Upper lobe of right lung (tissue), 1 donor: ENCODE measurements around the gene AP1B1. TPM values are rescaled to one million over a fixed set of nuclear protein-coding genes. Genes with fewer than 3 reads are reported as not detected.
"Not testable (repeated sequence)": the region's sequence is repeated elsewhere in the genome, so short reads cannot be mapped to it uniquely, and the experiment has no call there.

ENCODE experiments used
- ATAC-seq: fragments of 200-7000 bp; cut with Tn5 transposase; one replicate; pipeline ENCODE4 v1.9.1; 2020; ENCODE audit warnings: mild to moderate bottlenecking, moderate library complexity
- DNase-seq: peaks from one replicate; pipeline ENCODE4 v3.0.0-alpha.2; 2020
- H3K27ac ChIP-seq: fragments of 200-600 bp; one replicate; pipeline ENCODE4 v1.8.0; 2022
- H3K27me3 ChIP-seq: fragments of 200-600 bp; one replicate; pipeline ENCODE4 v1.8.0; 2022; ENCODE audit warnings: mild to moderate bottlenecking
- H3K36me3 ChIP-seq: fragments of 200-600 bp; one replicate; pipeline ENCODE4 v1.8.0; 2022
- H3K4me1 ChIP-seq: fragments of 200-600 bp; one replicate; pipeline ENCODE4 v1.8.0; 2022
- H3K4me3 ChIP-seq: fragments of 200-600 bp; one replicate; pipeline ENCODE4 v1.8.0; 2022; ENCODE audit warnings: mild to moderate bottlenecking
- H3K9me3 ChIP-seq: fragments of 200-600 bp; one replicate; pipeline ENCODE4 v1.8.0; 2022
- CTCF ChIP-seq: fragments of 200-600 bp; IDR thresholded peaks from one replicate; pipeline ENCODE4 v1.8.0; 2022; ENCODE audit warnings: antibody characterized with exemption
- intact Hi-C: fragments of 100-400 bp; cut with DNase I; formaldehyde crosslinking; loops from one replicate; pipeline ENCODE4 v1.11.0; 2022
- total RNA-seq: library from RNA; stranded (reverse); fragmentation: NEBNext Ultra II Directional; extraction: Animal tissue kit (Norgen Biotek cat#: 25700); gene quantifications from one replicate; pipeline ENCODE4 v1.2.1, GENCODE V29; 2021
- donor health status: DM: no; HTN: yes; CAD: no; lungs with severe emphysema.

The AP1B1 gene
- total RNA-seq, 1 donor from 2014 or later = 62.4 TPM

- ATAC-seq (peak; percentile 69), DNase-seq (no peak)
- TF ChIP-seq CTCF = no peak
- peaks cover 12% of the 10 kb centered on the region for H3K4me1 ChIP-seq
- H3K27ac ChIP-seq = peak overlapping the region; percentile 3
- H3K36me3 ChIP-seq = peaks cover 24% of the 10 kb centered on the region
- intact Hi-C loops = no loop called here
- no peaks in the 10 kb centered on the region for H3K27me3 ChIP-seq
- no peak overlapping the region for H3K4me3 ChIP-seq
- no peaks in the 10 kb centered on the region for H3K9me3 ChIP-seq
Observed at GRCh38 chr22:29377979-29378378, 10.4 kb downstream of the AP1B1 start.

- ATAC-seq, H3K4me1 ChIP-seq, H3K9me3 ChIP-seq, H3K27me3 ChIP-seq, H3K4me3 ChIP-seq, intact Hi-C loops, DNase-seq: not testable (repeated sequence)
- Histone ChIP-seq H3K36me3 (peaks cover 18% of the 10 kb centered on the region), H3K27ac (peak overlapping the region; percentile 24)
Observed at GRCh38 chr22:29376705-29377104, 11.7 kb downstream of the AP1B1 start.

GRCh38 chr22:29375398-29376076, 12.8 kb downstream of the AP1B1 start:
- Histone ChIP-seq H3K27me3 (no peaks in the 10 kb centered on the region), H3K4me3 (no peak overlapping the region), H3K36me3 (peaks cover 20% of the 10 kb centered on the region), H3K9me3 (no peaks in the 10 kb centered on the region), H3K4me1 (no peaks in the 10 kb centered on the region), H3K27ac (no peak overlapping the region)
- no peak for ATAC-seq
- no peak for DNase-seq
- intact Hi-C loops = no loop called here
- TF ChIP-seq CTCF = no peak

- intact Hi-C loops, H3K4me1 ChIP-seq, H3K9me3 ChIP-seq, H3K27ac ChIP-seq, DNase-seq, H3K4me3 ChIP-seq, H3K27me3 ChIP-seq, ATAC-seq: not testable (repeated sequence)
- H3K36me3 ChIP-seq = peaks cover 20% of the 10 kb centered on the region
Observed at GRCh38 chr22:29374806-29375205, 13.6 kb downstream of the AP1B1 start.

- TF ChIP-seq CTCF = no peak
- ATAC-seq (no peak), DNase-seq (no peak)
- H3K36me3 ChIP-seq = peaks cover 20% of the 10 kb centered on the region
- H3K4me3 ChIP-seq = no peak overlapping the region
- H3K9me3 ChIP-seq = no peaks in the 10 kb centered on the region
- H3K4me1 ChIP-seq = peaks cover 4% of the 10 kb centered on the region
- H3K27me3 ChIP-seq = no peaks in the 10 kb centered on the region
- no peak overlapping the region for H3K27ac ChIP-seq
- intact Hi-C loops = no loop called here
Observed at GRCh38 chr22:29374401-29374800, 14.0 kb downstream of the AP1B1 start.

GRCh38 chr22:29370537-29370936, 17.8 kb downstream of the AP1B1 start:
- Histone ChIP-seq H3K36me3 (peaks cover 13% of the 10 kb centered on the region), H3K27me3 (no peaks in the 10 kb centered on the region), H3K9me3 (no peaks in the 10 kb centered on the region), H3K4me3 (no peak overlapping the region), H3K4me1 (peaks cover 8% of the 10 kb centered on the region), H3K27ac (no peak overlapping the region)
- intact Hi-C loops = no loop called here
- no peak for TF ChIP-seq CTCF
- DNase-seq (no peak), ATAC-seq (peak; percentile 47)

GRCh38 chr22:29369460-29369859, 18.9 kb downstream of the AP1B1 start:
- TF ChIP-seq CTCF = no peak
- peaks cover 11% of the 10 kb centered on the region for H3K36me3 ChIP-seq
- H3K4me1 ChIP-seq = peaks cover 14% of the 10 kb centered on the region
- H3K27me3 ChIP-seq = no peaks in the 10 kb centered on the region
- H3K9me3 ChIP-seq = no peaks in the 10 kb centered on the region
- ATAC-seq (peak; percentile 89), DNase-seq (peak; percentile 72)
- intact Hi-C loops = no loop called here
- H3K4me3 ChIP-seq = no peak overlapping the region
- H3K27ac ChIP-seq = no peak overlapping the region
